HEK293 (cell line): ENCODE data around the gene CENPVL1.
"Not testable (repeated sequence)": the region's sequence is repeated elsewhere in the genome, so short reads cannot be mapped to it uniquely, and the experiment has no call there.

Experiments used
- CTCF ChIA-PET: fragments of 350-600 bp; formaldehyde crosslinking; extraction: SDS; loops from one replicate; lab custom pipeline; 2021; ENCODE audit warnings: antibody characterized with exemption; lab: Yijun Ruan, JAX
- POLR2A ChIA-PET: fragments of 300-600 bp; formaldehyde crosslinking; extraction: SDS; loops from one replicate; lab custom pipeline; 2020; ENCODE audit warnings: antibody characterized with exemption, inconsistent platforms; lab: Yijun Ruan, JAX
- H3K27ac ChIP-seq: fragments of 200-500 bp; sonication (Bioruptor generic); 2 replicates; pipeline ENCODE4 v1.5.1; 2014; ENCODE audit warnings: low read depth, low read length, control low read depth, inconsistent platforms; ENCODE audit errors: extremely low read depth
- H3K36me3 ChIP-seq, 2 experiments: fragments of 200-500 bp in 1 of 2; sonication (Bioruptor generic) in 1 of 2; 1 replicate in 1 of 2; 2 replicates in 1 of 2; pipeline ENCODE4 v1.5.1; 2014 to 2017; ENCODE audit warnings: inconsistent platforms in 2 of 2, low read length in 2 of 2; ENCODE audit not compliant: control insufficient read depth in 2 of 2, insufficient read depth in 1 of 2
- H3K4me1 ChIP-seq: fragments of 200-500 bp; sonication (Bioruptor generic); 2 replicates; pipeline ENCODE4 v1.5.1; 2014; ENCODE audit warnings: mild to moderate bottlenecking, low read length, inconsistent platforms; ENCODE audit not compliant: control insufficient read depth, insufficient read depth
- H3K4me3 ChIP-seq: 2 replicates; pipeline ENCODE4 v1.5.1; 2011; ENCODE audit warnings: low read depth, mild to moderate bottlenecking, control low read depth, low read length, moderate library complexity
- H3K9me3 ChIP-seq: fragments of 200-500 bp; sonication (Bioruptor generic); 2 replicates; pipeline ENCODE4 v1.5.1; 2014; ENCODE audit warnings: low read depth, low read length, inconsistent platforms; ENCODE audit not compliant: control insufficient read depth, insufficient read depth
- GFI1B ChIP-seq: fragments of 450-650 bp; formaldehyde crosslinking; IDR thresholded peaks from 2 replicates; pipeline ENCODE4 v1.5.1; 2016; ENCODE audit warnings: missing biosample characterization, missing genetic modification characterization
- ZBTB7A ChIP-seq: fragments of 450-650 bp; formaldehyde crosslinking; IDR thresholded peaks from 2 replicates; pipeline ENCODE4 v1.5.1; 2016; ENCODE audit warnings: low read depth, missing biosample characterization, missing genetic modification characterization
- ZNF10 ChIP-seq: fragments of 450-650 bp; formaldehyde crosslinking; IDR thresholded peaks from 2 replicates; pipeline ENCODE4 v1.5.1; 2017; ENCODE audit warnings: missing biosample characterization, missing genetic modification characterization
- ZNF202 ChIP-seq: fragments of 450-650 bp; formaldehyde crosslinking; IDR thresholded peaks from 2 replicates; pipeline ENCODE4 v1.5.1; 2016; ENCODE audit warnings: missing biosample characterization, missing genetic modification characterization, borderline replicate concordance
- ZNF221 ChIP-seq: fragments of 450-650 bp; formaldehyde crosslinking; IDR thresholded peaks from 2 replicates; pipeline ENCODE4 v1.5.1; 2017; ENCODE audit warnings: missing biosample characterization, missing genetic modification characterization, borderline replicate concordance
- ZNF311 ChIP-seq: fragments of 450-650 bp; formaldehyde crosslinking; IDR thresholded peaks from 2 replicates; pipeline ENCODE4 v1.5.1; 2017; ENCODE audit warnings: missing biosample characterization, missing genetic modification characterization, borderline replicate concordance
- ZNF366 ChIP-seq: fragments of 450-650 bp; formaldehyde crosslinking; conservative IDR thresholded peaks from 2 replicates; pipeline ENCODE4 v1.5.1; 2016; ENCODE audit warnings: missing biosample characterization, missing genetic modification characterization
- ZNF37A ChIP-seq: fragments of 450-650 bp; IDR thresholded peaks from 2 replicates; pipeline ENCODE4 v1.5.1; 2018; ENCODE audit warnings: missing biosample characterization, missing genetic modification characterization
- ZNF404 ChIP-seq: fragments of 450-650 bp; formaldehyde crosslinking; IDR thresholded peaks from 2 replicates; pipeline ENCODE4 v1.5.1; 2017; ENCODE audit warnings: missing biosample characterization, missing genetic modification characterization
- ZNF423 ChIP-seq: fragments of 450-650 bp; formaldehyde crosslinking; IDR thresholded peaks from 2 replicates; pipeline ENCODE4 v1.5.1; 2016; ENCODE audit warnings: missing biosample characterization, missing genetic modification characterization
- ZNF473 ChIP-seq: fragments of 450-650 bp; formaldehyde crosslinking; IDR thresholded peaks from 2 replicates; pipeline ENCODE4 v1.5.1; 2017; ENCODE audit warnings: missing biosample characterization, missing genetic modification characterization
- ZNF585B ChIP-seq: fragments of 450-650 bp; formaldehyde crosslinking; IDR thresholded peaks from 2 replicates; pipeline ENCODE4 v1.5.1; 2016; ENCODE audit warnings: missing biosample characterization, missing genetic modification characterization
- ZNF747 ChIP-seq: fragments of 450-650 bp; formaldehyde crosslinking; IDR thresholded peaks from 2 replicates; pipeline ENCODE4 v1.5.1; 2016; ENCODE audit warnings: missing biosample characterization, missing genetic modification characterization
- TF ChIP-seq, protein P1 (sequence below): fragments of 450-650 bp; formaldehyde crosslinking; IDR thresholded peaks from 2 replicates; pipeline ENCODE4 v1.5.1; 2016; ENCODE audit warnings: missing biosample characterization, missing genetic modification characterization
- TF ChIP-seq, protein P2 (sequence below): fragments of 450-650 bp; formaldehyde crosslinking; IDR thresholded peaks from 2 replicates; pipeline ENCODE4 v1.5.1; 2017; ENCODE audit warnings: missing biosample characterization, mild to moderate bottlenecking, missing genetic modification characterization, moderate library complexity

The CENPVL1 gene

DNA sequence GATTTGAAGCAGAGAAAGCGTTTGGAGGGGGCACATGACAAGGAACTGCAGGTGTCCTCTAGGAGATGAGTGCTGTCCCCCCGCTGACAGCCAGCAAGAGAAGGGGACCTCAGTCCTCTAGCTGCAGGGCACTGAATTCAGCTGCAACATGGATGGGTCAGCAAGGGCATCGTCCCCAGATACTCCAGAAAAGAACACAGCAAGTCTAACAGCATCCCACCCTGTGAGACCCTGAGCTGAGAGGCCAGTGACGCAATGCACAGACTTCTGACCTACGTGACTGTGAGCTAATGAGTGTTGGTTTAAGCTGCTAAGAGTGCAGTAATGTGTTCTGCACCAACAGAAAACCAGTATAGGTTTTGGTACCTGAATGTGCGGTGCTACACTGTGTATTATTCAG, 16.1 kb upstream of the CENPVL1 start:
- H3K9me3 ChIP-seq = no peaks in the 10 kb centered on the region

DNA sequence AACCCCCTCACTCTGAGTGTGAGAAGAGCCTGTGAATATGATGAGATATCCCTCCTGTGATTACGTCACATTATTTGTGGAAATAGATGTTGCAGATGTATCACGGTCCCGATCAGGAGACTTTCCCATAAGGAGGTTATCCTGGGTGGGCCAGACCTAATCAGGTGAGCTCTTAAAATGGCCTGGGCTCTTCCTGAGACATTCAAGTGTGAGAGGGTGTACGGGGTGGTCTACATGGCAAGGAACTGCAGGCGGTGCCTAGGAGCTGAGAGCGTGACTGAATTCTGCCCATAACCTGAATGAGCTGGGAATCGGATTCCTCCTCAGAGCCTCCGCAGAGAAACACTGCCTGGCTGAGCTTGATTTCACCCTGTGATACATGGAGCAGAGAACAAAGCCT, 12.9 kb upstream of the CENPVL1 start:
- Histone ChIP-seq H3K4me1 (no peaks in the 10 kb centered on the region), H3K4me3 (no peak overlapping the region), H3K27ac (no peak overlapping the region), H3K9me3 (no peaks in the 10 kb centered on the region), H3K36me3 (no peaks in the 10 kb centered on the region)
- POLR2A ChIA-PET = no interaction called here
- CTCF ChIA-PET = no interaction called here
- TF ChIP-seq GFI1B (no peak), ZNF221 (tag by site-specific recombination) (no peak), ZBTB7A (tag by site-specific recombination) (no peak), ZNF10 (tag by site-specific recombination) (peak; percentile 94)

More for the DNA sequence above, 16.1 kb upstream of the CENPVL1 start:
- Histone ChIP-seq H3K4me3 (no peak overlapping the region), H3K27ac (no peak overlapping the region), H3K36me3 (no peaks in the 10 kb centered on the region)
- ChIA-PET CTCF (no interaction called here), POLR2A (no interaction called here)
- no peak for TF ChIP-seq ZNF37A
- TF ChIP-seq, protein P1, sequence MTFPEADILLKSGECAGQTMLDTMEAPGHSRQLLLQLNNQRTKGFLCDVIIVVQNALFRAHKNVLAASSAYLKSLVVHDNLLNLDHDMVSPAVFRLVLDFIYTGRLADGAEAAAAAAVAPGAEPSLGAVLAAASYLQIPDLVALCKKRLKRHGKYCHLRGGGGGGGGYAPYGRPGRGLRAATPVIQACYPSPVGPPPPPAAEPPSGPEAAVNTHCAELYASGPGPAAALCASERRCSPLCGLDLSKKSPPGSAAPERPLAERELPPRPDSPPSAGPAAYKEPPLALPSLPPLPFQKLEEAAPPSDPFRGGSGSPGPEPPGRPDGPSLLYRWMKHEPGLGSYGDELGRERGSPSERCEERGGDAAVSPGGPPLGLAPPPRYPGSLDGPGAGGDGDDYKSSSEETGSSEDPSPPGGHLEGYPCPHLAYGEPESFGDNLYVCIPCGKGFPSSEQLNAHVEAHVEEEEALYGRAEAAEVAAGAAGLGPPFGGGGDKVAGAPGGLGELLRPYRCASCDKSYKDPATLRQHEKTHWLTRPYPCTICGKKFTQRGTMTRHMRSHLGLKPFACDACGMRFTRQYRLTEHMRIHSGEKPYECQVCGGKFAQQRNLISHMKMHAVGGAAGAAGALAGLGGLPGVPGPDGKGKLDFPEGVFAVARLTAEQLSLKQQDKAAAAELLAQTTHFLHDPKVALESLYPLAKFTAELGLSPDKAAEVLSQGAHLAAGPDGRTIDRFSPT (tag by site-specific recombination) = no peak
- no peak for TF ChIP-seq ZNF404 (tag by site-specific recombination)
- TF ChIP-seq ZNF747 (tag by site-specific recombination) = no peak
- no peak for TF ChIP-seq ZNF585B
- TF ChIP-seq, protein P2, sequence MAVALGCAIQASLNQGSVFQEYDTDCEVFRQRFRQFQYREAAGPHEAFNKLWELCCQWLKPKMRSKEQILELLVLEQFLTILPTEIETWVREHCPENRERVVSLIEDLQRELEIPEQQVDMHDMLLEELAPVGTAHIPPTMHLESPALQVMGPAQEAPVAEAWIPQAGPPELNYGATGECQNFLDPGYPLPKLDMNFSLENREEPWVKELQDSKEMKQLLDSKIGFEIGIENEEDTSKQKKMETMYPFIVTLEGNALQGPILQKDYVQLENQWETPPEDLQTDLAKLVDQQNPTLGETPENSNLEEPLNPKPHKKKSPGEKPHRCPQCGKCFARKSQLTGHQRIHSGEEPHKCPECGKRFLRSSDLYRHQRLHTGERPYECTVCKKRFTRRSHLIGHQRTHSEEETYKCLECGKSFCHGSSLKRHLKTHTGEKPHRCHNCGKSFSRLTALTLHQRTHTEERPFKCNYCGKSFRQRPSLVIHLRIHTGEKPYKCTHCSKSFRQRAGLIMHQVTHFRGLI = no peak
- no peak for TF ChIP-seq ZNF473 (tag by site-specific recombination)
- TF ChIP-seq ZNF423 (tag by site-specific recombination) = no peak
- no peak for TF ChIP-seq ZNF202 (tag by site-specific recombination)
- TF ChIP-seq, all 188 proteins: peak for 0
- H3K4me1 ChIP-seq = no peaks in the 10 kb centered on the region

DNA sequence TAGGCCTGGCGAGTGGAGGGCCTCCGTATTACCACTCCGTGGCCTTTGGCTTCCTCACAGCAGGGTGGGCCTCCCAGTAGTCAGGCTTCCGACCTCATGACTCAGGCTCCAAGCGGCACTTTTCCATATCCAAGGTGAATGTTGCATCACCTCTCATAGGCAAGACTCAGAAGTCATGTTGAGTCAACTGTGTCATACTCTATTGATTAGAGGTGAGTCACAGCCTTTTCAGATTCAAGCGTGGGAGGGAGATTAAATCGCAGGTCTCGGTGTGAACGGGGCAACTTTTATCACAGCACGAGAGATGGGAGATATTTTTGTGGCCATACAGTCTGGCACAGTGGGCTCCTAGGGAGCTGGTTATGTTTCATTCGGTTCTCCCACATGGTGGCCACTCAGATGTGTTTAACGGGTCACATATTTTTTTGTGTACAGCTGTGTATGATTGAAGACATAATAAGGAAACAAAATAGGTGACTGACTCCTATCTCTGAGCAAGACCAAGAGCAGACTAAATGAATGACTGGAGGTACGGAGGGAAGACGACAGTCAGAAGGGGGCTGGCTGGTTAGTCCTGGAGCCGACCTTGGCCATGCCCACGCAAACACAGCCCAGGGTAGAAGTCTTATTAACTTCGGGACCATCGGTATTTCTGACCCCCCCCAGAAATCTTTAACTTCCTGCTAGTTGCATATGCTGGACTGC, 2.8 kb downstream of the CENPVL1 start:
- H3K36me3 ChIP-seq, H3K4me3 ChIP-seq, CTCF ChIA-PET, H3K27ac ChIP-seq, POLR2A ChIA-PET, H3K9me3 ChIP-seq, H3K4me1 ChIP-seq: not testable (repeated sequence)

DNA sequence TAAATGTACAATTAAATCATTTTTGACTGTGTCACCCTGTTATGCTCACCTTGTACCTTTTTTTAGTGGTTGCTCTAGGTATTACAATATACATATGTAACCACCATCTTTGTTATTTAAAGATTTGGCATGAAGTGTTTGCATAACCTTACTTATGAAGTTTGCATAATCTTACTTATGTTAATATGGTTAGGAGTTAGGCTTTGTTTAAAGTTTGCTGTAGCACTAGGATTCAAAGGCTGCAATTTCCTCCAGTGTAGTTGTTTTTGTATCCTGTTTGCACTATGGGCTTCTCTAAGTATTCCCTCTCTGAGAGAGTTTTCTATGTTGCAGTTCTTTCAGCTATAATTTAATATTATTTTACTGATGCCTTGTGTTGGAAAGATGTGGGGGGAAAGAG, 17.9 kb downstream of the CENPVL1 start:
- H3K9me3 ChIP-seq = no peaks in the 10 kb centered on the region
- ChIA-PET POLR2A (no interaction called here), CTCF (no interaction called here)
- H3K27ac ChIP-seq = no peak overlapping the region
- no peak overlapping the region for H3K4me3 ChIP-seq
- H3K4me1 ChIP-seq = no peaks in the 10 kb centered on the region
- TF ChIP-seq ZNF311 (no peak), ZNF366 (tag by site-specific recombination) (no peak)
- no peaks in the 10 kb centered on the region for H3K36me3 ChIP-seq
